H4 (cell line): ENCODE data around the gene IRAK3. TPM values are rescaled to one million over a fixed set of nuclear protein-coding genes. Genes with fewer than 3 reads are reported as not detected.

Experiments
- DNase-seq: peaks from one replicate; pipeline ENCODE4 v3.0.0-alpha.2; 2015; ENCODE audit warnings: low spot score
- total RNA-seq: library from RNA; depleted of rRNA; stranded (reverse); fragments of >200 nt; shearing (Covaris generic); gene quantifications from 2 replicates; pipeline ENCODE4 v1.2.3, GENCODE V29; 2014

The IRAK3 gene
- total RNA-seq, 1 experiment from 2014 or later: 0.02 TPM

DNA sequence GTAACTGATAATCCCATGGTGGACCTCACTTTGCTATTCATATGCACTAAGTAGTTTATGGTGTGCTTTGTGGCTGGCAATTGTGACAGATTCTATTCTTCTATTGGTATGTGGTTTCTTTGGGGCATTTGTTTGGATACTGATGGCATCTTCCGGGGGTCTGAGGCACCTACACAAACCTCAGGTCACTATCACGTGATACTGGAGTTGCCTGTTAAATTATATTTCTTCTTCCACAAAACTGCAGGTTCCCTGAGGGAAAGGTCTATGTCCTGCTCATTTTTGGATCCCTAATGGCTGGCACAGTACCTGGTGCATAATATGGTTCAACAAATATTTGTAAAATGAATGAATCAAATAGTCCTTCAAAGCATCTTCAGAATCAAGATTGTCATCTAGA, 63.8 kb downstream of the IRAK3 start:
- DNase-seq: no peak

DNA sequence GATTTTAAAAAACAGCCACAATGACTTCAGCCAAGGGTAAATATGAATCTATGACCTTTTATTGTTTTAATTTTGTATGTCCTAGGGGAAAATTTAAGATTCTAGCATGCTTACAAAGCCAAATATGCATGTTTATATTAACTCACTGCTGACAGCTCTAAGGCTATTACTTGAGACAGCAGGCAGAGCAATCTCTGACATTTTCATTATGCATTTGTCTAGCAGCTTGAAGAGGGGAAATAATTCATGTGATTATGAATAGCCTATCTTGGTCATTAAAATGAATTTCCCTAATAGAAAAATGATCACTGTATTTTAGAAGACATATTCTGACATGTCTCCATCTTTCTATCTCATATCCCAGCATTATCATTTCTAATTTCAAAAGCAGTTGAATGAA, 66.7 kb downstream of the IRAK3 start:
- no peak for DNase-seq

GRCh38 chr12:66258011-66258410, 69.0 kb downstream of the IRAK3 start:
- no peak for DNase-seq

DNA sequence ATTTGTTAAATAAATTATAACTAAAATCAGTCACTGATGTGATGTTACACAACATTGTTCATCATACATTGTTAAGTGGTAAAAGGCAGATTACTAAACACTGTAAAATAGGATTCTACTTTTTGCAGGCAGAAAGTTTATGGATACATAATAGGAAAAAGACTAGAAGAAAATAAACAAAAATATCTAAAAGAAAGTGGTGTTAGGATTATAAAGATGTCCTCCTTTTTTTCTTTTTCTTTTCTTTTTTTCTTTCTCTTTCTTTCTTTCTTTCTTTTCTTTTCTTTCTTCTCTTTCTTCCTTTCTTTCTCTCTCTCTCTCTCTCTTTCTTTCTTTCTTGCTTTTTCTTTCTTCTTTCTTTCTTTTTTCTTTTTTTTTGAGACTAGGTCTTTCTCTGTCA, 73.7 kb downstream of the IRAK3 start:
- DNase-seq: no peak

- no peak for DNase-seq
Observed at GRCh38 chr12:66268562-66268961, 79.5 kb downstream of the IRAK3 start.

DNA sequence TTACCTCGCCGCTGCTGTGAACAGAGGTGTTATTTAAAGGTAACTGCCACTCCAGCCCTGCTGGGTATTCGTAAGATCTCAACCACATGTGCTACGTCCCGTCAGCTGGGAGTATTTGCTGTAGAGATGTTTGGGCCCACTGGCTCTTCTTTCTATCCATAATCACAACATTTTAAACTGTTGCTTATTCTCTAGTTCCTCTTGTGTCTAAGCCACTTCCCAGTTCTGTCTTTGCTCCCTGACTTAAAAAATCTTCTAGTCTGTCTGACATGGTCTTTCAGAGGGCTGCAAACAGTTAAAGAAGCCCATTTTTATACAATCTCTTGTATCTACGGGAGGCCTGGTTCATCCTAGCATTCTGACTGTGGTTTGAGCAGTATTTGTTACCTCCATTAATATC, 80.1 kb downstream of the IRAK3 start:
- no peak for DNase-seq

DNA sequence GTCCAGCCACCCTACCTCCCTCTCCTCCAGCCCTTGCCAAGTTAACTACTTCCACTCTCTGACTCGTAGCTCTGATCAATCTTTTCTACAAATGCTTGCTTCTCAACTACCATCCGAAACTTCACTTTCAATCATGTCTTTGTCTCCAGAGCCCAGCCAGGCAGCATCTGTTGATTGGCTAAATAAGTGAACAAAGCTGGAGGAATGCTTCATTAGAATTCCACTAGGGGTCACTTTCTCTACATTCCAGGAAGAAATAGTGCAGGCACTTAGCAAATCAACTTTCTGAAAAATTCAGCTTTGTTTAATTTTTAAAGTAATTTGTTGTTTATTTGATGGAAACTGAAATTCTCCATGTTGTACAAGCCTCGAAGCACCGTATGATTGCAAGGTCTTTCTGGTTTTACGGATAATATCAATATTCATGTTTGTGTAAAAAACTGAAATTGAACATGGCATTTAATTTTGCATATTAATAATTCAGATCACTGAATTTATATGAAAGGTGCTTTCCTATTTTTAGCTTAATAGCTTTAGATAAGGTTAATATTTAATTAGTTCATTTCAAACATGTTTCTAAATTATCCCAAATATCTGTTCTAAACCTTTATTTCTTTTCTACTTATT, 80.9 kb downstream of the IRAK3 start:
- peak; percentile 63 for DNase-seq

DNA sequence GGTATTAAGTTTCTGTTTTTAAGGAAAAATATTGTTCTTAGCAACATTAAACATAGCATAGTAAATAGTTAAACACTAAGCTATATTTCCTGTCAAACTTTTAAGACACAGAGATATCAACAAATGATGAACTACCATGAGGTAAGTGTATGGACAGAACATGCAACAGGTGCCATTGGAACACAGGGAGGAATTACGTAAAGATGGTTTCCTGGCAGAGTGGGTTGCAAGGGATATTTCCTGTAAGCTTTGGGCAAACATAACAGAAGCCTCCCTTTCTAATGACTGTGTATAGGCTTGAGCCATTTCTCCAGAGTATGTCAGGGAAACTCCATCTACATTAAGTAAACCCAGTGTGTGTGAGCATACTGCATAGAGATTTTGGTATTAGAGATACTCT, 81.6 kb downstream of the IRAK3 start:
- no peak for DNase-seq

GRCh38 chr12:66272650-66273049, 83.6 kb downstream of the IRAK3 start:
- DNase-seq: no peak

- no peak for DNase-seq
Observed at GRCh38 chr12:66273147-66273546, 84.1 kb downstream of the IRAK3 start.

DNA sequence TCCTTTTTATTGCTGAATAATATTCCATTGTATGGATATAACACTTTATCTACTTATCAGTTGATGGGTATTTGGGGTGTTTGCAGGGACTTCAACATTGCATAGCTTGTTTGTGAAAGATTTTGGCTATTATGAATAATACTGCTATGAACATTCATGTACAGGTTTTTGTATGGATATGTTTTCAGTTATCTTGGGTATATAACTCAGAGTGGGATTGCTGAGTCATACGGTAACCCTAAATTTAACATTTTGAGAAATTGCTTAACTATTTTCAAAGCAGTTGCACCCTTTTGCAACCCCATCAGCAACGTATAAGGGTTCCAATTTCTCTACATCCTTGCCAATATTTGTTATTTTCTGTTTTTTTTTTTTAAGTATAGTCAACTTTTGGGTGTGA, 86.0 kb downstream of the IRAK3 start:
- no peak for DNase-seq

- peak; percentile 13 for DNase-seq
Observed at GRCh38 chr12:66279123-66279712, 90.2 kb downstream of the IRAK3 start.

GRCh38 chr12:66280561-66280960, 91.5 kb downstream of the IRAK3 start:
- no peak for DNase-seq

DNA sequence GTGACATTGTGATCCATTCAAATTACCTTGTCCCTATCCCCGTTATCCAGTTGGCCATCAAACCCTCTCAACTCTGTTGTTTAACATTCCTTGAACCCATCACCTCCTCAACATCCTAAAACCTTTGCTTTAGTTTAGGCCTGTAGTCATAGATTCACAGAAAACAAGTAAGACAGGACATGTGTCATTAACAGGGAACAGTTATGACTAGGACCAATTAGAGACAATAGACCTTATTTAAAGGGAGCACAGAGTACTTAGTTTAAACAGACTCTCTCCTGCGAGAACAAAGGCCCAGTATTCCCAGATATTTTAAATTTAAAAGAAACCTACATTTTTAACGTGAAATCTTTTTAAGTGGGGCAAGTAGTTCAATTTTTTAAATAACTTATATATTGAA, 93.2 kb downstream of the IRAK3 start:
- DNase-seq: no peak

DNA sequence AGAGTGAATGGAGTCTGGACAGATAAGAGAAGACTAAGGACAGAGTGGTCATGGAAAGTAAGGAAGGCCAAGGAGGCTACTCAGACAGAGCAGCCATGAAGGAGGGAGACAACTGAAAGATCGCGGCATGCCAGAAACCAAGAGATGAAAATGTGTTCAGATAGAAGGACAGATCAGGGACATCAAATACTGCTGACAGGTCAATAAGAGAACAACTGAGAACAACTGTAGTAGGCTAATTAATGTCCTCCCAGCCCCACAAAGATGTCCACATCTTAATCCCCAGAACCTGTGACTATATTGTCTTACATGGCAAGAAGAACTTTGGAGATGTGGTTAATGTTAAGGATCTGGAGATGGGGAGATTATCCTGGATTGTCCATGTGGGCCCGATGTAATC, 98.3 kb downstream of the IRAK3 start:
- no peak for DNase-seq

GRCh38 chr12:66288121-66288520, 99.1 kb downstream of the IRAK3 start:
- DNase-seq: no peak

- DNase-seq: no peak
Observed at GRCh38 chr12:66289485-66289884, 100.5 kb downstream of the IRAK3 start.

- no peak for DNase-seq
Observed at GRCh38 chr12:66290716-66291200, 101.7 kb downstream of the IRAK3 start.

DNA sequence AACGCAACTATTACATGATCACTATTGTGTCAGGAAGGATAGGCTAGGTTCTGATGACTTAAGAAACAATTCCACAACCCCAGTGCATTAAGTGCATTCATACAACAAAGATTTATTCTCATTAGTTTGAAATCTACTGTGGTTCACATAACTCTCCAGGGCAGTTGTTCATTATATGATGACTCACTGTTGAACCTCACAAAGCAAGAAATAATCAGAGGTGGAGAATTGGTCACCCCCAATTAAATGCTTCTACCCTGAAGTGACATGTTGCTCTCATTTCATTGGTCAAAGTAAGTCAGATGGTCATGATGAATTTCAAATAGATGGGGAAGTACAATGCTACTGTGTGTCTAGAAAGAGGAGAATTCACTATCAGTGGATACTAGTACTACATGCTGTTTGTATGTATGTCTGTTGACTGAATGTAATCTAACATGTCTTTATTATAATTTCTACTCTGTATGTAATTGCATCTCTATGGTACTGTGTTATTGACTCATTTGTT, 107.2 kb downstream of the IRAK3 start:
- DNase-seq: no peak

- DNase-seq: no peak
Observed at GRCh38 chr12:66297080-66297479, 108.1 kb downstream of the IRAK3 start.

- no peak for DNase-seq
Observed at GRCh38 chr12:66297923-66298322, 108.9 kb downstream of the IRAK3 start.

DNA sequence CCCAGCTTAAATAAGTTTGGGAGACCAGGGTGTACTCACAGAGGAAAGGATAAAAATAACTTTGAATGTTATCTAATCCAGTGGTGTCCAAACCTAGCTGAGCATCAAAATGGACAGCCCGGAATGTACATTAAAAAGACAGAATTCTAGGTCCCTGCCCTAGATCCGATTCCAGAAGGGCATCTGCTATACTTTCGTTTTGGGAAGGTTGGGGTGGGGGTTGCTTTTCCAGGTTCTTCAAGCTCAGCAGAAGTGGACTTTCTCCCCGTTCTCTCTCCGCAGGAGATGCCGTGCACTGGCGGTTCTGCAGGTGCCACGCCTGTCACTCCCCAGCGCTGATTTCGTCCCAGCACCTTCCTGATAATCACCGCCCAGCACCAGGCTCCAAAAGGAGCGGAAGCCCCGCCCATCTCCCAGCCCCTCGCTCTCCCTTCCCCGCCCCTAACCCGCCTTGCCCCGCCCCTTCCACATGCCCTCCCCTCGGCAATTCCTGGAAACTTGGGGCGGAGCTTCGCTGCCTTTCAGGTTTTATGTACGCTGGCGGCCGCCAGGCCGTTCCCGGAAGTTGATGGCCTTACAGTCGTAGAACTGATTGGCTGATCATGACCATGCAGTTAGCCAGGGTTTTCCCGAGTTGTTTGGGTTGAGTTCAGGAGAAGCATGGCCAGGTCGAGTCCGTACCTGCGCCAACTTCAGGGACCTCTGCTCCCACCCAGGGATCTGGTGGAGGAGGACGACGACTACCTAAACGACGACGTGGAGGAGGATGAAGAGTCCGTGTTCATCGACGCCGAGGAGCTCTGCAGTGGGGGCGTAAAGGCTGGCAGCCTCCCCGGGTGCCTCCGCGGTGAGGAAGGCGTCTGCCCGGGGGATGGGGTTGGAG, 113.2 kb downstream of the IRAK3 start, which contains the start of gene HELB:
Gene HELB (plus strand): TSS at position 550 of the 883 bp plus-strand sequence. CDS start 111 bp downstream, at position 661.
- peak; percentile 93 for DNase-seq

DNA sequence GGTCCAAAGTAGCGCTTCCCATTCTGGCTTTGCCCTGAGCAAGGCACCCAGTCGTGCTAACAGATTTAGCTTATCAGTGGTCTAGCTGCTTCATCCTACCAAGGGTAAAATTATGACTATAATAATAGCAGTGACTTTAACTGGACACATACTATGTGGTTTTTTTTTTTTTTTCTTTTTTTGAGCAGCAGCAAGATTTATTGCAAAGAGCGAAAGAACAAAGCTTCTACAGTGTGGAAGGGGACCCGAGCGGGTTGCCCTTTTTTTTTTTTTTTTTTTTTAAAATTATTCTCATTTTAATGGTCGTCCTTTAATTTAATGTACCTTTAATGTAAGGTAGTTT, 113.8 kb downstream of the IRAK3 start:
- no peak for DNase-seq
